NCI-H146 (cell line): Measurements from ENCODE around the gene UBR2.
"Not testable (repeated sequence)": the region's sequence is repeated elsewhere in the genome, so short reads cannot be mapped to it uniquely, and the experiment has no call there.

ENCODE experiments used
- DNase-seq: peaks from one replicate; lab custom pipeline; 2025; lab: John Stamatoyannopoulos, UW

Gene UBR2

GRCh38 chr6:42618105-42618504 lies 54.3 kb downstream of the UBR2 start:
- no peak for DNase-seq

- no peak for DNase-seq
Observed at GRCh38 chr6:42618686-42619085, 54.9 kb downstream of the UBR2 start.

- no peak for DNase-seq
Observed at GRCh38 chr6:42619963-42620362, 56.1 kb downstream of the UBR2 start.

GRCh38 chr6:42624601-42625000 lies 60.8 kb downstream of the UBR2 start:
- no peak for DNase-seq

- DNase-seq = no peak
Observed at GRCh38 chr6:42627044-42627443, 63.2 kb downstream of the UBR2 start.

- no peak for DNase-seq
Observed at GRCh38 chr6:42627674-42628073, 63.8 kb downstream of the UBR2 start.

- no peak for DNase-seq
Observed at GRCh38 chr6:42628604-42629003, 64.8 kb downstream of the UBR2 start.

GRCh38 chr6:42629845-42630244 lies 66.0 kb downstream of the UBR2 start:
- DNase-seq = no peak

GRCh38 chr6:42637681-42638080 lies 73.9 kb downstream of the UBR2 start:
- DNase-seq = no peak

GRCh38 chr6:42642794-42643193 lies 79.0 kb downstream of the UBR2 start:
- no peak for DNase-seq

GRCh38 chr6:42644211-42644610 lies 80.4 kb downstream of the UBR2 start:
- DNase-seq = no peak

GRCh38 chr6:42652024-42652746 lies 88.4 kb downstream of the UBR2 start:
- DNase-seq = no peak

GRCh38 chr6:42653851-42654250 lies 90.0 kb downstream of the UBR2 start:
- DNase-seq = no peak

- no peak for DNase-seq
Observed at GRCh38 chr6:42659806-42660205, 96.0 kb downstream of the UBR2 start.

GRCh38 chr6:42661540-42662153 lies 97.8 kb downstream of the UBR2 start:
- DNase-seq = peak; percentile 84

- DNase-seq = no peak
Observed at GRCh38 chr6:42664718-42665117, 100.9 kb downstream of the UBR2 start.

GRCh38 chr6:42674368-42674767 lies 110.5 kb downstream of the UBR2 start:
- DNase-seq = not testable (repeated sequence)

GRCh38 chr6:42674780-42675179 lies 111.0 kb downstream of the UBR2 start:
- DNase-seq = no peak

GRCh38 chr6:42679358-42679757 lies 115.5 kb downstream of the UBR2 start:
- no peak for DNase-seq

- DNase-seq = no peak
Observed at GRCh38 chr6:42688281-42688680, 124.5 kb downstream of the UBR2 start.

- DNase-seq = no peak
Observed at GRCh38 chr6:42689371-42689770, 125.5 kb downstream of the UBR2 start.

GRCh38 chr6:42690151-42690702 lies 126.4 kb downstream of the UBR2 start:
- no peak for DNase-seq

GRCh38 chr6:42690872-42691271 lies 127.0 kb downstream of the UBR2 start:
- no peak for DNase-seq
